ENCODE results near the gene ANKMY1. TPM values are rescaled to one million over a fixed set of nuclear protein-coding genes. Genes with fewer than 3 reads are reported as not detected.

The ANKMY1 gene
- total RNA-seq, 2 experiments from 2014 or later: 28.2 to 31.5 TPM

DNA sequence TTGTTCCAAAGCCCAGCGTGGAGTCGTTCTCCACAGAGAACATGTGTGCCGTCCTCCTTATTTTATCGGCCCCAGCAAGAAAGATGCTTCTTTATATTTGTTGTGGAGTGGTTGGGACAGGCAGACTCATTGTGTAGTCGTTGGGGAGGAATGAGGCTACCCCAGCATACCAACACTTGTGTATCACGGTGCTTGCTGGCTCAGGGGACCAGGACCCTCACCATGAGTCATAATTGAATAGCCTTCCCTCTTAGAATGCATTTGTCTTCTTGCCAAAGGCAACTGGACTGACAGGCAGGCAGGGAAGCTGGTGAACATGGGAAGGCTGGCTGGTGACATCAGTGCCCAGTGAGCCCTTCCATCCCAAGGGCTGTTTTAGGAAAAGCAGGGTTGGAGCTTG is 33.4 kb upstream of the ANKMY1 start:
- POLR2A ChIA-PET: no interaction called here
- H3K4me3 Mint-ChIP-seq: no peak overlapping the region
- no peaks in the 10 kb centered on the region for H3K9me3 Mint-ChIP-seq
- CTCF ChIA-PET: interaction anchor here (7.0 kb wide), 1 partner anchor 25 kb away, joined by 98 read pairs; no protein-coding TSS in a partner anchor
- no peaks in the 10 kb centered on the region for H3K27me3 Mint-ChIP-seq
- peaks cover 25% of the 10 kb centered on the region for H3K36me3 Mint-ChIP-seq (ENCODE audit: low read depth)
- no peak for DNase-seq
- H3K27ac Mint-ChIP-seq: no peak overlapping the region
- H3K4me1 Mint-ChIP-seq: peaks cover 27% of the 10 kb centered on the region

DNA sequence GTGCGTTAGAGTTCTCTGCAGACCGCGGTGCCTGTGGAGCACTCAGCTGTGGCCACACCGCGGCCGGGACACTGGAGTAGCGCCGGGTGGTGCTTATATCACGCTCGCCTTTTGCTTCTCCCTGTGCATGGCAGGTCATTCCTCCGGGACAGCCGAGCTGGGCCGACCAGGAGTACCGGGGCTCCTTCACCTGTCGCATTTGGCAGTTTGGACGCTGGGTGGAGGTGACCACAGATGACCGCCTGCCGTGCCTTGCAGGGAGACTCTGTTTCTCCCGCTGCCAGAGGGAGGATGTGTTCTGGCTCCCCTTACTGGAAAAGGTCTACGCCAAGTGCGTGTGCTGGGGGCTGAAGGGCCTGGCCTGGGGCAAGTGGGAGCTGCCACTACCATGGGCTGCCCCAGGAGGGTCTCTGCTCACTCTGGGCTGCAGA is 32.9 kb upstream of the ANKMY1 start:
- ChIA-PET CTCF (interaction anchor here (1.1 to 7.0 kb wide), 2 partner anchors 25 to 31 kb away, joined by 3 to 98 read pairs; no protein-coding TSS in a partner anchor), POLR2A (no interaction called here)
- Mint-ChIP-seq H3K4me1 (peaks cover 31% of the 10 kb centered on the region), H3K9me3 (no peaks in the 10 kb centered on the region), H3K36me3 (ENCODE audit: low read depth) (peaks cover 23% of the 10 kb centered on the region), H3K27me3 (no peaks in the 10 kb centered on the region), H3K27ac (no peak overlapping the region), H3K4me3 (no peak overlapping the region)
- no peak for DNase-seq

DNA sequence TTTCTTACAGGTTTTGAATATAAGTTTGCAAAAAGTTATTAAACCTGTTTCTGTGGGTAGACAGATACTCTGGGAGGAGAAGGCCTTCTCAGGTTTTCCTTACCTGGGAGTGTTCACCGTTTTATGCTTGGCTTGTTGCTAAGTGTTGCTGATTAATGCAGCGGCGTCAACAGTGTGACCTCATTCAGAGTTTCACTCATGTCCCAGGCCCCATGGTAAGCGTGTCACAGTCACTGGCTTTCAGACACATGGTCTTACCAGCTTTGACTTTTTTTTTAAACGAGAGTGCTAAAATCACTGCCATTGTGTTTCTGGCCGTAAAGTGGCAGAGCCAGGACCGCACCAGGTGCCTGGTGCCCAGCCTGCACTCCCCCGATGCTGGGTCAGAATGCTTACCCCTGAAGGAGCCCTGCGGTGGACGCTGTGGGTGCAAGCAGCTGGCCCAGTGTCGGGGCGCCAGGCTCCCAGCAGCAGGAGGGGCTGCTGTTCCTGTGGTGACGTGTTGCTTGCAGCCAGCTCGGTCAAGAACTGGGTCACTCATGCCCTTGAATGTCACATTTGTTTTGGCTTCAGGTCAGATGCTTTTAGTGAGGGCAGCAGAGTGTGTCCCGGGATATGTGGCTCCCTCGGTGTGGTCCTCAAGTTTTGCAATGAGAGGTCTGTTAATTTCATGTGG is 32.2 kb upstream of the ANKMY1 start:
- Mint-ChIP-seq H3K9me3 (no peaks in the 10 kb centered on the region), H3K36me3 (ENCODE audit: low read depth) (peaks cover 23% of the 10 kb centered on the region), H3K27ac (no peak overlapping the region), H3K4me1 (peaks cover 37% of the 10 kb centered on the region), H3K27me3 (no peaks in the 10 kb centered on the region), H3K4me3 (no peak overlapping the region)
- no peak for DNase-seq
- POLR2A ChIA-PET: interaction anchor here (4.4 to 6.6 kb wide), 2 partner anchors 22 to 25 kb away, joined by 23 to 127 read pairs; no protein-coding TSS in a partner anchor
- CTCF ChIA-PET: interaction anchor here (1.1 to 7.0 kb wide), 3 partner anchors 10 to 32 kb away, joined by 3 to 98 read pairs (median 7); no protein-coding TSS in a partner anchor

DNA sequence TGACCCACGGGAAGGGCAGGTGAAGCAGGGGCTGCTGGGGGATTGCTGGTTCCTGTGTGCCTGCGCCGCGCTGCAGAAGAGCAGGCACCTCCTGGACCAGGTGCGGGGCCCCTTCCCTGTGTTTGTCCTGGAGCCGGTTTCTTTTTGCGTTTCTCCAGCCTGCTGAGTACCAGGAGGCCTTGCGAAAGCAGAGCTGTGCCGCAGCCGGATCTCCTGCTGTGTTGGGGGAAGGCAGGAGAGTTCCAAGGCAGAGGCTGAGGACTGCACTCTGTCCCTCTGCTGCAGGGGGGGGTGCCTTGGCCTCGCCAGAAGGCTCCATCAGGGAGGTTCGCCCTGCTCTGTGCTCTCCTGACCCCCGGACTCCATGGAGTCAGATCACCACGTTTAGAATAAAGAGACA is 31.6 kb upstream of the ANKMY1 start:
- Mint-ChIP-seq H3K4me1 (peaks cover 43% of the 10 kb centered on the region), H3K9me3 (no peaks in the 10 kb centered on the region), H3K27me3 (no peaks in the 10 kb centered on the region), H3K27ac (no peak overlapping the region), H3K4me3 (no peak overlapping the region), H3K36me3 (ENCODE audit: low read depth) (peaks cover 23% of the 10 kb centered on the region)
- POLR2A ChIA-PET: interaction anchor here (4.4 to 6.6 kb wide), 2 partner anchors 22 to 24 kb away, joined by 23 to 127 read pairs; no protein-coding TSS in a partner anchor
- CTCF ChIA-PET: interaction anchor here (1.1 to 7.0 kb wide), 6 partner anchors 10 to 75 kb away, joined by 3 to 98 read pairs (median 8); no protein-coding TSS in a partner anchor
- no peak for DNase-seq

DNA sequence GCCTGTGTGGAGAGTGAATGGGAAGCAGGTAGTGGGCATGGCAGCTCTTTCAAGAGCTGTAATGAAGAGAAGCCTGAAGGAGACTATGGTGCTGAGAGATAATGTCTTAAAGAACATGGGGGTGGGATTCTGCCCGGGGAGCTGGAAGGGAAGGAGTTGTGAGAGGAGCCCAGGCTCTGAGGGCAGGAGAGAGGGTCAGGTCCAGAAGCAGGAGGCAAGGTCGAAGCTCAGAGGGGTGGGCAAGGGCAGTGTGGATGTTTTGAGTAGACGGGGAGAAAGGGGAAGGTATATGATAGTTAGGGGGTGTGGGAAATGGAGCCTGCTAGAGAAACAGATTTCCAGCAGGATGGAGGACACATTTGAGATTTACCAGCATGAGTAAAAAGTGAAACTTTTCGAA is 30.9 kb upstream of the ANKMY1 start:
- POLR2A ChIA-PET: interaction anchor here (1.2 to 6.6 kb wide), 7 partner anchors 9 to 40 kb away, joined by 3 to 127 read pairs (median 23); partner anchors contain the start of gene DUSP28
- Mint-ChIP-seq H3K9me3 (no peaks in the 10 kb centered on the region), H3K4me3 (peak overlapping the region; percentile 91), H3K27ac (peak overlapping the region; percentile 9), H3K27me3 (no peaks in the 10 kb centered on the region), H3K4me1 (peaks cover 48% of the 10 kb centered on the region), H3K36me3 (ENCODE audit: low read depth) (peaks cover 23% of the 10 kb centered on the region)
- DNase-seq: no peak
- CTCF ChIA-PET: interaction anchor here (1.0 to 7.0 kb wide), 6 partner anchors 9 to 74 kb away, joined by 3 to 98 read pairs (median 8); no protein-coding TSS in a partner anchor

DNA sequence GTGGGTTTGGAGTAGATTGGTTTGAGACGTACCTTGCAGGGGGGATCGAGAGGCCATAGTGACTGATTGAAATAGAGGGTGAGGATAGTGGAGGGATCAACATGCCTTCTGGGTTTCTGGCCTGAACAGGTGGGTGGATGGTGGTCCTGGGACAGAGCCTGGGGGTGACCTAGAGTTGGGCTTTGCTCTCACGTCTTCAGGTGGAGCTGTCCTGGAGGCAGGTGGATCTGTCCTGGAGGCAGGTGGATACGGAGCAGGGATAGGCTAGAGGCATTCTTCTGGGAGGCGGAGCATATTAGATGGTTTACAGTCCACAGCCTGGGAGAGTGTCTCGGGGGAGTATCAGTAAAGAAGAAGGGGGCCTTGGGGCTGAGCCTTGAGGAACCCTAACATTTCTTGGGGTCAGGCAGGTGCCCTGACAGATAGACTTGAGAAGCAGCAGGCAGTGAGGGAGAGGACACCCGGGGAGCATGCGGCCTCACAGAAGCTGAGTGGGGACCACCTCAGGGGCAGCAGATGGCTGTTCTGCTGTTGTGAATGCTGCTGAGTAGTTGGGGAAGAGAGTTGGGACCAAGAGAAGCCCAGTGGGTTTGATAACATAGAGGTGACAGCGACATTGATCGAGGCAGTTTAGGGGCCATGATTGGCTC is 30.3 kb upstream of the ANKMY1 start:
- H3K36me3 Mint-ChIP-seq (ENCODE audit: low read depth): peaks cover 23% of the 10 kb centered on the region
- POLR2A ChIA-PET: interaction anchor here (0.9 to 6.6 kb wide), 8 partner anchors 10 to 41 kb away, joined by 3 to 127 read pairs (median 18); partner anchors contain the start of genes DUSP28 and RNPEPL1
- CTCF ChIA-PET: interaction anchor here (1.0 to 7.0 kb wide), 9 partner anchors 8 to 74 kb away, joined by 3 to 98 read pairs (median 6); no protein-coding TSS in a partner anchor
- no peak for DNase-seq
- H3K4me1 Mint-ChIP-seq: peaks cover 51% of the 10 kb centered on the region
- H3K4me3 Mint-ChIP-seq: peak overlapping the region; percentile 91
- peak overlapping the region; percentile 89 for H3K27ac Mint-ChIP-seq
- no peaks in the 10 kb centered on the region for H3K27me3 Mint-ChIP-seq
- no peaks in the 10 kb centered on the region for H3K9me3 Mint-ChIP-seq

DNA sequence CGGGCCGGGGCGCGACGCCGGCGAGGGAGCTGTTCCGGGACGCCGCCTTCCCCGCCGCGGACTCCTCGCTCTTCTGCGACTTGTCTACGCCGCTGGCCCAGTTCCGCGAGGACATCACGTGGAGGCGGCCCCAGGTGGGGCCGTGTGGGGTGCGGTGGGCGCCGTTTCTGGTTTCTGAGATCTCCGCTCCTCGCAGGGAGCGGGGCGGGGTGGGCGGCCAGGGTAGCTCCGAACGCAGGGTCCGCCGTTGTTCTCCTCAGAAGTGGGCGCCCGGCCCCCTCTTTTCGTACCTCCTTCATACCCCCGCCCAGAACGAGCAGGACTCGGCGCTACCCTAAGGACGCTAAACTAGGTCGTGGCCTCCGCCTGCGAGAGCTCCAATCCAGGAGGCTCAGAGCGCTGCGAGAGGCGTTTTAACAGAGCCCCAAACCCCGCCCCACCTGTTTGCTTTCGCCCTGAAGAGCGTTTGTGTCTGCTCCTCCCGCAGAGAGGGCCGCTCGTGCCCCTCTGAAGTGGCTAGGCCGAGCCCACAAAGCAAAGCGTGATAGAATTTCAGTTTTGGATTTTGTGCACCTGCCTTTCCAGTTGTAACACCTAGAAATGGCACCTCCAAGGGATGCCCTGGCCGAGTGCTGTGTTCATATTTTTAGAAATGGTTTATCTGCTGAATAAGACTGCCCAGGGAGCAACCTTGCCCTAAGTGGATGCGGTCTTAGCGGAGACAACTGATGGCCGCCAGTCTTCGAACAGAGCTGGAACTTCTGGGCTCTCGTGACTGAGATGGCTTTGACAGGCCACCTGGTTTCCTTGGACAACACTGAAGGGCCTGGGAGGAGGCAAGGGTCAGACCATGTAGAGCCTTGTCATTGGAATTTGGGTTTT is 29.4 kb upstream of the ANKMY1 start:
- Mint-ChIP-seq H3K4me1 (peaks cover 54% of the 10 kb centered on the region), H3K9me3 (no peaks in the 10 kb centered on the region), H3K27me3 (no peaks in the 10 kb centered on the region), H3K27ac (peak overlapping the region; percentile 89), H3K36me3 (ENCODE audit: low read depth) (peaks cover 23% of the 10 kb centered on the region), H3K4me3 (peak overlapping the region; percentile 91)
- ChIA-PET POLR2A (interaction anchor here (0.9 to 6.6 kb wide), 17 partner anchors 11 to 1051 kb away, joined by 3 to 127 read pairs (median 5); partner anchors contain the start of genes ATG4B, DUSP28, RNPEPL1 and STK25), CTCF (interaction anchor here (0.5 to 7.0 kb wide), 16 partner anchors 7 to 253 kb away, joined by 3 to 98 read pairs (median 6); partner anchors contain the start of genes DUSP28 and RNPEPL1)
- peak; percentile 69 for DNase-seq

DNA sequence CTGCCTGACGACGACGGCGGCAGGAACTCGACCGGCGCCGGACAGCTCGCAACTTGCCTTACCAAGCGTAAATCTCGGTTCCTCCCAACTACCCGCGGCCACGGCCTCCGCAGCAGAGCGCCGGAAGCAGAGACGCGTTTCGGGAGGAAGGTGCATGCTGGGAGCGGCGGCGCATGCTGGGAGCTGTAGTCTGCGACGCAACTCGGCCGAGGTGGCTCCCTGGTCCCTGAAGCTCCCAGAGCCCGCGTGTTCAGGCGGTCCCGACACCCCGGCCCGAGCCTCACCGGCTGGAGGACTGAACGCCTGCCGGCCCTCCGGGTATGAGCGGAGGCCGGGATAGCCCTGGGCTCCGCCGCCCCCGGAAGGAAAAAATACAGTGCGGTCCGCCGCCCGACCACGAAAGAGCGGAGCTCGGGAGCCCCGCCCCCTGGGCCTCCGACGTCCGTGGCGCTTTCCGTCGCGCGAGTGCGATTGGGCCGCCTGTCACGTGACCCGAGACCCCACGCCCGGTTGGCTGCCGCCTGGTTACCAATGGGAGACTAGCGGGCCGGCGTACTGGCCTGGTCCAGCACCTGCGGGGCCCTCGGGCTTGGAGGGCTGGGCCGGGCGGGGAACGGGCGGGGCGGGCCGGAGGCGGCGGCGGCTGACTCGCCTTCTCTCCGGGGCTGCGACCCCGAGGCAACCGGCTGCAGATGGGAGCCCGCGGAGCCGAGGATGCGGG is 28.6 kb upstream of the ANKMY1 start, which contains the start of gene CAPN10:
Gene CAPN10 (plus strand): TSS at position 537 of the 721 bp plus-strand sequence. CDS start 178 bp downstream, at position 715.
- Mint-ChIP-seq H3K4me3 (peak within 1 kb of the TSS; percentile 91), H3K4me1 (peaks cover 54% of the 10 kb centered on the region), H3K36me3 (ENCODE audit: low read depth) (peaks cover 25% of the 10 kb centered on the region), H3K9me3 (no peaks in the 10 kb centered on the region), H3K27ac (peak within 1 kb of the TSS; percentile 89), H3K27me3 (no peaks in the 10 kb centered on the region)
- CTCF ChIA-PET: interaction anchor here (0.5 to 7.0 kb wide), 14 partner anchors 8 to 255 kb away, joined by 3 to 98 read pairs (median 6); partner anchors contain the start of genes DUSP28 and RNPEPL1
- POLR2A ChIA-PET: interaction anchor here (0.8 to 6.6 kb wide), 17 partner anchors 10 to 1052 kb away, joined by 3 to 127 read pairs (median 5); partner anchors contain the start of genes ATG4B, DUSP28, RNPEPL1 and STK25
- peak; percentile 97 for DNase-seq

DNA sequence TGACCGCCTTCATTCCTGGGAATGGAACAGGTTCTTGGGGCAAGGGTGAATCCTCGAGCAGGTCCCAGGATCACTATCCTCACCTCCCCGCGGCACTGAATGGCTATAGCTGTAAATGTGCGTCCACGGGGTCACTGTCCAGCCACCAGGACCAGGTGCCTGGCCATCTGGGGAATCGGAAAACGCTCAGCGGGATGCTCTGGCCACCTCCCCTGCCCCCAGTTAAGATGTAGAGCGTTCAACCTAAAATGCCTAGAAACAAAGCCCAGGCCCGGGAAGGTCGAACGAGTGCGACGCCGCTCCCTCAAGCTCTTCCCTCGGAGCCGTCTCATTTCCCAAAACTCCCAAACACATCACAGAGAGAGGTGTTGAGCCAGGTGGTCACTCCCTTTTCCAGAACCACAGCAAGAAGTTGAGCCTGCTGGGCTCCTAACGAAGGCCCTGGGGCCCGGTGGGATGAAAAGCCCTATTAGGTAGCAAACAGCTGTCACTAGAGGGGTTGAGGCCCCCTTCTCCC is 28.0 kb upstream of the ANKMY1 start:
- no peaks in the 10 kb centered on the region for H3K27me3 Mint-ChIP-seq
- peaks cover 57% of the 10 kb centered on the region for H3K4me1 Mint-ChIP-seq
- H3K9me3 Mint-ChIP-seq: no peaks in the 10 kb centered on the region
- POLR2A ChIA-PET: interaction anchor here (0.8 to 6.6 kb wide), 14 partner anchors 9 to 1052 kb away, joined by 3 to 127 read pairs (median 8); partner anchors contain the start of genes ATG4B, DUSP28 and RNPEPL1
- CTCF ChIA-PET: interaction anchor here (0.6 to 7.0 kb wide), 9 partner anchors 20 to 256 kb away, joined by 3 to 98 read pairs (median 8); partner anchors contain the start of gene DUSP28
- H3K4me3 Mint-ChIP-seq: peak overlapping the region; percentile 84
- DNase-seq: no peak
- H3K27ac Mint-ChIP-seq: peak overlapping the region; percentile 75
- H3K36me3 Mint-ChIP-seq (ENCODE audit: low read depth): peaks cover 24% of the 10 kb centered on the region

DNA sequence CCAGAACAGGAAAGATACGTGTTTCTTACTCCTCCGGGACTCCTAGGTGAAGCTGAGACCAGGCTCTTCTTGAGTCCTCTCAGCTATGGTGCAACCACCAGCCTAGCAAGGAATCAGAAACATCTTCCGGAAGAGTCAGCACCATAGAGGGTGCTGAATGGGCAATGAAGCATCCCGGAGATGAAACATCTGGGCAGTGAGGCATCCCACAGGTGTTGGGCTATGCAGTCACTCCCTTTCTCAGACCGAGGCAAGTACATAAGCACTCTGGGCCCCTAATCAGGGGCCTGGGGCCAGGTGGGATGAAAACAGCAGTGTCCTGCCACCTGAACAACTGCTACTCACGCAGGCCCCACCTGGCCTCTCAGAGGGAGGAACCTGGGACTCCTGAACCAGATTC is 27.3 kb upstream of the ANKMY1 start:
- CTCF ChIA-PET: interaction anchor here (1.6 to 7.0 kb wide), 4 partner anchors 19 to 71 kb away, joined by 5 to 98 read pairs (median 24); no protein-coding TSS in a partner anchor
- Mint-ChIP-seq H3K27me3 (no peaks in the 10 kb centered on the region), H3K4me1 (peaks cover 63% of the 10 kb centered on the region), H3K36me3 (ENCODE audit: low read depth) (peaks cover 28% of the 10 kb centered on the region), H3K4me3 (peak overlapping the region; percentile 84), H3K9me3 (no peaks in the 10 kb centered on the region), H3K27ac (peak overlapping the region; percentile 55)
- POLR2A ChIA-PET: interaction anchor here (2.0 to 6.6 kb wide), 7 partner anchors 9 to 44 kb away, joined by 5 to 127 read pairs (median 19); partner anchors contain the start of genes DUSP28 and RNPEPL1
- DNase-seq: no peak
